EH (cell line): Measurements from ENCODE around the gene ELAPOR1.
"Not testable (repeated sequence)": the region's sequence is repeated elsewhere in the genome, so short reads cannot be mapped to it uniquely, and the experiment has no call there.

ENCODE experiments used
- DNase-seq: peaks from one replicate; pipeline ENCODE4 v3.0.0-alpha.2; 2015; ENCODE audit warnings: low read depth

ELAPOR1 gene

DNA sequence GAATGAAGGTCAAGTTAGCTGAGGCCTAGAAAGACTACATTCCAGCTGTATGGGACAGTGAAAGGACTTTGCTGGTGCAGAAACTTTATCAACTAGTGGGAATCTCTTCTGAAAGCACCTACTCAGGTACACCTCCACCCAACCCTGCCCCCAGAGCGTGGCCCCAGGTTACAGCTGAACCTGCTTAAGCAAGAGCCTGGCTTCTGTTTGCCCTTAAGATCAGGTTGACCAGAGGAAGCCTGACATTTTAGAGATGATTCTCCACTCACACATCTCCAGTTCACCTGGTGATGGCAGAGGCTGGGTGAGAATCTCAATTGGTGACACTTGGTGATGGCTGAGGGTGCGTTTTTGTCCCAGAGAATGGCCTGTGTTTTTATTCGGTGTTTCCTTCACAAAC is 24.0 kb downstream of the ELAPOR1 start:
- DNase-seq, result no peak

DNA sequence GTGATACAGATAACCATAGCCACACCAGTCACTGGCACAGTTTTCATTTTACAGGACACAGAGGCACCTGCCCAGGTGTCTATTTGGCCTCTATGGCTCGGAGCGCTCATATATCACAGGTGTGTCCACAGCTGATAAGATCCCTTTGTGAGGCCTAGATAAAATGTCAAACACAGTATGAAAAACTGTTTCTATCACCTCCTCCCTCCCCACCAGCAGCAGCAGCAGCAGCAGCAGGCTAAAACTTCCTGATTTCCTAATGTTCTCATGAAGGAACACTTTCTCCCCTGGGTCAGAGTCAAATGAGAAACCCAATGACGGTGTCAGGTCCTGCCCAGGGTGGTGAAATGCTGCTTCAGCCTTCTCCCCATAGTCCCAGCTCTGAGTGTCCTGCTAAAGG is 24.4 kb downstream of the ELAPOR1 start:
- no peak for DNase-seq

DNA sequence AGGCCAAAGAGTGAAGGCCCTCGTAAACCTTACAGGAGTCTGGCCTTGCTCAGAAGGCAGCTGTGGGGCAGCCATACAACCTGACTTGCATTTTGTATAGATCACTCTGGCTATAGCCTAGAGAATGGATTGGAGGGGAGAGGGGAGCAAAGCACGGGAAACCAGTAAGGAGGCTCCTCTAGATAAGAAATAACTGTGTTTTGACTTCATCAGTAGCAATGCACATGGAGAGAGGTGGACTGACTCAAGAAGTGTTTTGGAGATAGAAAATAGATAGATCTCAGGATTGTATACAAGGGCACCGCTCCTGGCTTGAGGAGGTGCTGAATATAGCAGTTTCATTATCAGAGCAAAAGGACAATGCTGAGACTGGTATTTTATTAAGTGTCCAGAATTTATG is 26.5 kb downstream of the ELAPOR1 start:
- no peak for DNase-seq

DNA sequence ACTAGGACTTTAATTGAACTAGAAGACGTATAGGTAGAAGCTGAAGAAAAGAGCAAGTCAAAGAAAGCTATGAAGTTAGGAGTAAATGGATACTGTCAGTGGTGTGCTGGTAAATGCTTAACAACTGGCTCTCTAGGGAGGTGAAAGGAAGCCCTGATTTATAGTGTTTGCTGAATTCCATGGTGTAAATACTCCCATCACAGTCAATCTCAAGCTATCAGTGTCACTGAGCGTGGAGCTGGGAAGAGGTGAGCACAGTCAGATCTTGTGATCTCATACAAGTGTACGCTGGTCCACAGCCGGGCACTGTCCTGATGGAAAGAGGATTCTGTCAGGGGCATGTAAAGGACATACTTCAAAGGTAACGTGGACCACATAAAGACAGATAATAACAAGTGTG is 28.3 kb downstream of the ELAPOR1 start:
- no peak for DNase-seq

DNA sequence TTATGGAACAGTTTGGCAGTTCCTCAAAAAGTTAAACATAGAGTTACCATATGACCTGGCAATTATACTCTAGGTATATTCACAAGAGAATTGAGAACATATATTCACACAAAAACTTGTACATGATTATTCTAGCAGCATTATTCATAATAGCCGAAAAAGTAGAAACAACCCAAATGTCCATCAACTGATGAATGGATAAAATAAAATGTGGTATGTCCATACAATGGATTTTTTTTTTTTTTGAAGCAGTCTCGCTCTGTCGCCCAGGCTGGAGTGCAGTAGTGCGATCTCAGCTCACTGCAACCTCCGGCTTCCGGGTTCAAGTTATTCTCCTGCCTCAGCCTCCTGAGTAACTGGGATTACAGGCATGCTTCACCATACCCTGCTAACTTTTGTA is 28.8 kb downstream of the ELAPOR1 start:
- DNase-seq, result not testable (repeated sequence)

DNA sequence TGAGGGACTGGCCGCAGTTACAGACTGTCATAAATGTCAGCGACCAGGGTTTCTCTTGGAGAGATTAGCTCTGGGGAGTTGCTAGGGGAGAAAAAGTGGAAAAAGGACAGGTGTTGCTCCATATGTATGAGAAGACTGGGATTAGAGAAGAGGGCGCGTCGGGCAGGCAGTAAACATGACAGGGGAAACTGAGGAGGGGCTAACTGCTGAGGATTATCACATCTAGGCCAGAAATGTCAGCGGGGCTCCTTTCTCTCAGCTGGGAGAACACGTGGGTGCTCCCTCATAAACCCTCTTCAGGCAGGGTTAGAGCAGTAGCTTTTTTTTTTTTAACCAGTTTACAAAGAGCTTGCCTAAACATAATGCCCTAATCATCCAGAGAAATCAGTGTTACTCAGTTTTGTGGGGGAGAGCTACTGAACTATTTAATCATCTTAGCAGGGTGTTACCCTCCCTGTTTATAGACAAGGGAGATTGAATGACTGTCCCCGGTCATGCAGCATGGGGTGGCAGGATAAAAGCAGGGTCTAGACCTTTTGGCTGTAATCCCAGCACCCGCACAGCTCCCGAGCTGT is 35.2 kb downstream of the ELAPOR1 start:
- no peak for DNase-seq

DNA sequence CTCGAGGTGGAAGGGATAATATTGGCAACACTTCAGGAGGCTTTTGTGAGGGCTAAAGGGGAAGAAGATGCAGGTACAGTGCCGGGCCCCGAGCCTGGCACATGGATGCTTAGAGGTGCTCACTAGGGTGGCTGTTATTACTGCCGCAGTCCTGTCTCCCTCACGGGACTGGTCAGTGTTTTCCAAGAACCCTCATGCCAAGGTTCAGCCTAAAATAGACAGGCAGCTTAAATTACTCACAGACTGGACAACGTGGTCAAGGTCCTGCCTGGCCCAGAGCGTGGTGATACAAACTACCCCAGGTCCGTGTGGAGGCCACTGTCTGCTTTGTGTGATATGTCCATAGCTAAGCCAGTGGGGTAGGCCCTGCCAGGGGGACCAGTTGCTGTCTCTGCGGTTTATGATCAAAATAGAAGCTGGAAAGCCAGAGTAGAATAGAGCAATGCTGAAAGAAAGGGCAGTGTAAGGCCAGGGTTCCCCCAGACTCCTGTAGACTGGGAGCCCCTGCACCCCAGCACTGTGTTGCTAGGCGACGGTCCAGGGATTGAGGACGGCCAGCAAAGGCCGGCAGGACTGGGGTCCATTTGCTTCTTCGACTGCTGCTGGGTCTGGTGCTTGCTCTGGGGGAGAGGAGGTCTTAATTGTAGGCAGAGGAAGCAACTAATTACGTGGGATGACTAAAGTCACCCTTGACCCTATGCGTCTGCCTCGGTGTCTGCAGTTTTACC is 36.1 kb downstream of the ELAPOR1 start:
- no peak for DNase-seq

DNA sequence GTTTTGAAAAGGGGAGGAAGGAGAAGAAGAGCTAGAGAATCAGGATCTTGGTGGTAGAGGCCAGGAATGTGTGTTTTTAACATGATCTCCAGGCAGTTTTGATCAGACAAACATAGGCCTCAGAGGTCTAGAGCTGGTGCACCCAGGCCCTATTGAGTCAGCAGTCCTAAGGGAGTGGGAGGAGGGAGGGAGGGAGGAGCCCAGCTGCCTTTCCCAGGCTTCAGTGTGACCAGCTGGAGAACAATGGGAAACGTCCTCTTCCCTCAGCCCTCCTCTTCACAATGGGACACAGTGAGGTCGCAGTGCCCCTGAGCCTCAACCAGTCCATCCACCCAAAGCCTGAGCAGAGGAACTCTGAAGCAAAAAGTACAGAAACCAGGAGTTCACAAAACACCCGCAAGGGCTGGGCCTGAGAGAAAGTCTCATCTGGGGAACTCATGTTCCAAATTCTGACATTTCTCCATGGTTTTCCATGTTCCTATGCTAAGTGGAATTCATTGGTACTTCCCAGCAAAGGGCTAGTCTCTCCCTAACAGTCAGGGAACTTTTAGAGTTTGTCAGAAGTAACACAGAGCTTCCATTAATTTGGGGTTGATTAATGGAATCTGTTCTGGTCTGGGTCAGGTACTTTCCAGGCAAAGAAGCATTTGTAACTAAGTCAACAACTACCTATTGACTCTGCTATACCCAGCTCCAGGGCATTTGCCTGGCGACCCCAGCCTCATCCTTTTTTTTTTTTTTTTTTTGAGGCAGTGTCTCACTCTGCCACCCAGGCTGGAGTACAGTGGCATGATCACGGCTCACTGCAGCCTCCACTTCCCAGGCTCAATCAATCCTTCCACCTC is 37.5 kb downstream of the ELAPOR1 start:
- DNase-seq, result peak; percentile 77

DNA sequence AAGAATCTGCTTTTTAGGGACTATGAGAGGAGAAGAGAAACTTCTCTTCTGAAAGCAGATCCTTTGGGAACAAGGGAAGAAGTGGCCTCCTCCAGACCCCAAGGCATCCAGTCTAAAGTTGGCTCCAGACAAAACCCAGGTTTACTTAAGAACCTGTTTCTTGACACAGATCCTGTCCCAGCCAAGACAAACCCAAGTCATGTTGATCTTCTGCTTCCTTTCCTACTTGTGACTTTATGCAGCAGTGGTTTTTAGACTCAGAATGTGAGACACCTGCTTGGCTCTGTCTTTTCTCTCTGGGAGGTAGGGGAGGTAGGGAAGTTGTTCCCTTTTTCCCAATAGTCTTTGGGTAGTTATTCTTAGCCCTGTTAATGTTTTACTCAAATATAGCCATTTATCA is 38.3 kb downstream of the ELAPOR1 start:
- DNase-seq, result no peak

DNA sequence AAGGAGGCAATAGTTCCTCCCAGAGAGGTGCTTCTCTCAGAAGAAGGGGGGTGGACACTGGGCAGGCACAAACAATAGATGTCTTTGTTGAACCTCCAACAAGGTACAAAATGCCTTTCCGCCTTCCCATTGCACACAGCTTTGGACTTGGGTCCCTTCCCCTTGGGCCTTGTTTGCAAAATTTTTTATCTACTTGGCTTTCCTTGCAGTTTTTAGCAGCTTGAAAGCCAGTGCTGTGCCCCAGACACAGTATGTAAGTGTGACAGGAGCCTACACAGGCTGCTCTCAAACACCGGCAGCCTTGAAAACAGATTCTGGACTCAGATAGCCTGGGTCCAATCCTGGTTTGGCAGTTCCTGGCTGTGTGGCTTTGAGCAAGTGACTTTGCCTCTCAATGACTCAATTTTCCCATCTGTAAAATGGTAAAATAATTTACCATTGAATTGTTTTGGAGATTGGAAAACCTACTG is 43.0 kb downstream of the ELAPOR1 start:
- DNase-seq, result no peak

DNA sequence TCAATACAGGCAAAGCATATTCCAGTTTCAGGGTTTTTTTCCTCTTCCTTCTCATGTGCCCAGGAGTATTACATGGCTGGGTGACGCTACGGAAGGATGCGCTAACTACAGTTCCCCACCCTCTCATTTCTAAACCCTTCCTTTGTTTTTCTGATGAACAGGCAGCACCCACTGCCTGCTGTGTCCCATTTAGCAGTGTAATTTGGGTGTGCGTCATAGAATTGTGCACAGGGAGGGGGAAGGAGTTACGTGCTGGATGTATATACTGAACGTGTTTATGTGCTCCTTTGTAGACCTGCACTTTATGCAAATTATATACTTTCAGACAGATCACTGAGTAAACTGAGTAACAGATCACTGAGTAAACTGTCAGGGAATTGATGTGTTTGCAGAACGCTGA is 44.5 kb downstream of the ELAPOR1 start:
- no peak for DNase-seq

DNA sequence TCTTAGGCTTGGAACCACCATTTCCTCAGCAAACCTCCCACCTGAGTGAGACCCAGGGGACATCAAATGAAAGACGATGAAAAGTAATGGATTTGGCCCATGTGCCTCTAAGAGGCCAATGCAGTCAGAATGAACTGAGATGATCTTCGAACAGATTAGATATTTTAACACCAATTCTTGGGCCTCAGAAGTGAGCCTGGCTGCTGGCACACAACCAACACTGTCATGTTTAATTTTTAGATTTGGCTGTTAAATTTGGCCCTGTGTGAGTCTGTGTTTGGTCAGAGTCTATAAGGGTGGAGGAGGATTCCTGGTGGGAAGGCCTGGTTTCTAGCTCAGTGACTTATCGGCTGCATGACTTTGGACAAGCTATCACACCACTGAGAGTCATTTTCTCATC is 45.4 kb downstream of the ELAPOR1 start:
- DNase-seq, result no peak

DNA sequence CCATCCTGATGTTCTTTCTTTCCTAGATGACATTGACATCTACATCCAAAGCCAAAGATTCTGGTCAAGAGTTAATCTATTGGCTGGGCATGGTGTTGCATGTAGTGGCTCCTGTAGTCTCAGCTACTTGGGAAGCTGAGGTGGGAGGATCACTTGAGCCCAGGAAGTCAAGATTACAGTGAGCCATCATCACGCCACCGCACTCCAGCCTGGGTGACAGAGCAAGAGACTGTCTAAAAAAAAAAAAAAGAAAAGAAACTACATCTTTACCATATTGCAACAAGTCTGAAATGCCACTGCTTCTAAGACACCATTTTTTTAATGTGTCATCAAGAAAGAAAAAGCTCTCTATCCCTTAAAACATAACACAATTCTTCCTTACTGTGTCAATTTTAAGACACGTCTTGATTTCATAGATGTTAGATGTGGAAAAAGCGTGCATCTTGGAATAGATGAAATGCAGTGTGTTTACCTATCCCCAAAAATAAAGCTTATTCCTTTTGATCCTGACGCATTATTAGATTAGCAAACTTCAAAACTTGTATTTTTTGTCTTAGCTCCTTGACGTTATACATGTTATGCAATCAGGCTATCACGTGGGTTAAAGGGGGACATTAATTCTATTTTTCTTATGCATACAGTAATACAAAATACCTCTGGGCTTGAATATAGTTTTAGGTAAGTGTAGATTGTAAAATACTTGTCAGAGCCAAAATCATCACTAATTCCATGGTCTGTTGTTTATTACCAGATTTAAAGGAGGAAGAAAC is 46.3 kb downstream of the ELAPOR1 start:
- no peak for DNase-seq

DNA sequence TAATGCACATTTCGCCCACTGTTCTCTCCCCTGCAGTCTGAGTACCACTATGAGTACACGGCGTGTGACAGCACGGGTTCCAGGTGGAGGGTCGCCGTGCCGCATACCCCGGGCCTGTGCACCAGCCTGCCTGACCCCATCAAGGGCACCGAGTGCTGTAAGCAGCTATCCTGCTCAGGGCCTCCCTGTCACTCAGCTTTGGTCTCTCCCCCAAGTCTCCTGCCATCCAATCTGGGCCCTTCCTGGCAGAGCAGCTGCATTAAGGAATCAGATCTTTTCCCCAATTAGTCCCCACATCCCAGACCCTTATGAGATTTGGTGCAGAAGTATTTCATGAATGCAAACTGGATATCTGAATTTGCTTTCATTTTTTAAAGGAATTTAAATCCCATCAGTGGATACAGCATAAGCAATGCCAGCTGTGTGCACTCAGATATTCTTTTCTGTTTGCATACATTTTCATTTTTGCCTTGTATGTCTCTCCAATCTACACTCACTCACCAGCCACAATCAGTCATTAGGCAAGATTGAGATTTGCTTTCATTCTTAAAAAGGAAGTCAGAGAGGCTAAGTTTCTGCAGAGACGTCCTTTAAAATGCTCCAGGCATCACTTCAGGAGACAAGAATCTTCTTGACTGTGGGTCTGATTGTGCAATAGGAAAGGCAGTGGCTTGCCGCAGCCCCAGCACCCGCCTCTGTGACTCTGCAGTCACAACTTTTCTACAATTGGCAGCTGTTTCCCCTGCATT is 48.1 kb downstream of the ELAPOR1 start:
- DNase-seq, result peak; percentile 98

DNA sequence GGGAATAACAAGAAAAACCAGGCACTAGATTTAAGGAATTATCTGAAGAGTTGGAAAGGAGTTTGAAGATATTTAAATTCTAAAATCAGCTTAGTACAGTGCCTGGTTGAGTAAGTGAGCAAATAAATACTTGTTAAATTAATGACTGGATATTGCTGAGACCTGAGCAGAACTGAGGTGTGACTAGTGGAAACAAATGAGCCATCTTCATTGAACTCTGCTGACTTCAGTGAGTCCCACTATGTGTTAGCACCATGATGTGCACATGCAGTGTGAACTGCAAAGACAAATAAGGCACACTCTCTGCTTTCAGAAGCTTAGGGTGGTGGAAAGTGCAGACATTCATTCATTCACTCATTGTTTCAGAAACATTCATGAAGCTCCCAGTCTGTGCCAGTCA is 48.7 kb downstream of the ELAPOR1 start:
- no peak for DNase-seq

DNA sequence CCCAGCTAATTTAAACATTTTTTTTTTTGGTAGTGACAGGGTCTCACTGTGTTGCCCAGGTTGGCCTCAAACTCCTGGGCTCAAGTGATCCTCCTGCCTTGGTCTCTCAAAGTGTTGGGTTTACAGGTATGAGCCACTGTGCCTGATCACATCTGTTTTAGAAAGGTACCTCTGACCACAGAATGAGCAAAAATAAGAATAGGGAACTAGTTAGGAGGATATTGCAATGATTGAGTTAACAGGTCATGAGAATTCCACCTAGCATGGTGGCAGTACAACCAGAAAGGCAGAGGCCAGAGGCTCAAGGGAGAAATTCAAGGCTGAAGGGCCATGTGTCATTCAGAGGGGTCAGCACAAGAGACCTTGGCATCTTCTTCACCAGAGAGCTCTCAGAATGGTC is 49.6 kb downstream of the ELAPOR1 start:
- DNase-seq, result no peak
